Activated CD8-positive, alpha-beta memory T cell treated with anti-CD3 and anti-CD28 coated beads, Interleukin-2, amount 50 U/mL, for 1 hour (primary cell): Measurements from ENCODE around the gene C17orf67.

Experiments used
- DNase-seq: peaks from one replicate; pipeline ENCODE4 v3.0.0-alpha.2; 2020; ENCODE audit errors: extremely low read depth

The C17orf67 gene

DNA sequence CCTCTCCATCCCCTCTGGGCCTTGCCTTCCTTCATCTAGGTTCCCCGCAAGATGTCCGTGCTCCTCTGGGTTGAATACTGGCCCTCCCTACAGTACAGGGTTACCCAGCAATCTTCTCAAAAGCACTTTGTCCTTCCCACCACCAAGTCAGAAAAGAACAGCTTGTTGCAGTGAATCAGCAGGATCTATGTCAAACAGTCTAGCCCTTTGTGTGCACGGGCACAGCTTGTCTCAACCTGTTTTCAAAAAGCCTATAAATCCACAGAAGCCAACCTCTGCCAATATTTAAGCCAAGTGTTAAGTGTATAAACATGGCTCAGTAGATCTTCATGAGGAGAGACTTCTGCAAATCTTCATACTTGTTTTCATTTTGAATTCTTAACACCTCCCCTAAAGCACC is 25.2 kb downstream of the C17orf67 start:
- DNase-seq: no peak

GRCh38 chr17:56807723-56808122 is 26.0 kb downstream of the C17orf67 start:
- DNase-seq: no peak

DNA sequence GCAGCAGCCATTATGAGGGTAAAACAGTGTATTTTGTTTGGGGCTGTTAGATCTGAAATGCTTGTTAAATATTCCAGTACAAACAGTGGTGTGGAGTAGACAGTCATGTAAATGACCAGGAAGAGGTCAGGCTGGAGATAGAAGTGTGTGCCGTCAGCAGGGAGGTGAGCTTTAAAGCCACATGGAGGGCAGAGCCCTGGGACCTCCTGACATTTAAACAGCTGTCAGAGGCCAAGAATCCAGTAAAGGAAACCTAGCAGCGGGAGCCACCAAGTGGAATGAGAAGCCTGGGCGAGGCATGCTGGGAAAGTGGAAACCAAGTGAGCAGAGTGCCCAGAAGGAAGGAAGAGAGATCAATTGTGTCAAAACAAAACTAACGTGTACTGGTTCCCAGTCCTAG is 26.8 kb downstream of the C17orf67 start:
- no peak for DNase-seq

DNA sequence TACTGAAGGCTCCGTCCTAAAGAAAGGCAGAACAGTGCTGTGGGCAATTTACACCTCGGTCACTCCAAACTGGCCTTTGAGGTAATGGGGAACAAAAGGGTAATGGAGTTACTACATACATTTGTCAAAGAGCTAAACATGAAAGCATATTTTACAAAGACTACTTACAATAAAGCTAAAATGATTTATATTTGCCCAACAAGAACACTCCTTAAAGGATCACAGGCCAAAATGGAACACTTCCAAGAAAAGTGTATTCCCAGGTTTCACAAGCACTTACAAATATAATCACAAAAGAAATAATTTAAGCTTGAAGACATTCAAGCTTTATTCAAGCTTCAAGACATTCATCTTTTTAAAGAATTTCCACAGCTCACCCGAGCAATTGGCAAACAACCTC is 29.3 kb downstream of the C17orf67 start:
- DNase-seq: no peak

DNA sequence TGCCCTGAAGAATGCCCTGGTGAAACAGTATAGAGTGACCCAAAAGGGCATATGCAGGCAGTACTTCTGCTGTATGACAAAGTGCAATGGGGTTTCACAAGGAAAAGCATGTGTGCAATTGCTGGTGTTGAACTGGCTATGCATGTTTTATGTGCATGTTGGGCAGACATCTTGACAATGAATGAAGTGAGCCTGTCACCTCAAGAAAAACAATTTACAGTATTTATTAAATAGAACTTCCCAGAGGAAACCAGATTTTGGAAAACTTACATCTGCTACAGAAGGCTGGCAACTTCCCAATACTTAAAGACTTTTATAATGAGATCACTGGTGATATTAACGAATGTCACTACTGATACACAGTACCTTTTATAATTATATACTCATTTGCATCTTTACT is 30.6 kb downstream of the C17orf67 start:
- DNase-seq: no peak

GRCh38 chr17:56801459-56802178 is 32.1 kb downstream of the C17orf67 start:
- no peak for DNase-seq

GRCh38 chr17:56798916-56799315 is 34.8 kb downstream of the C17orf67 start:
- no peak for DNase-seq

DNA sequence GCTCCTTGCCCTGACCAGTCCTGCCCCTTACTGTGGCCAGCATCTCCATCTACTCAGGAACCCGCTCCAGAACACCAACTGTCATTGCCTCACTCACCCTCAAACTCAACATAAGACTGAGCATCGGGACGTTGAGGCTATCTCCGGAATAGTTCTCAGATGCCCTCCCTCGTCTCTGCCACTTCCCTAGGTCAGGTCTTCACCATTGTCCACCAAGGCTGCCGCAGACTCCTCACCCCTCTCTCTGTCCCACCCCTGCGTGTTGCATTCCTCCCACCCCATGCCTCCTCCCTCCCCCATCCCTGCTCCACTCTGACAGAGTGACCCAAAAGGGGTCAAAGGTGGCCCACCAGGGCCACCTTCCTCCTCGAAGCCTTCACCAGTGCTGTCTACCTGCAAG is 37.2 kb downstream of the C17orf67 start:
- no peak for DNase-seq

DNA sequence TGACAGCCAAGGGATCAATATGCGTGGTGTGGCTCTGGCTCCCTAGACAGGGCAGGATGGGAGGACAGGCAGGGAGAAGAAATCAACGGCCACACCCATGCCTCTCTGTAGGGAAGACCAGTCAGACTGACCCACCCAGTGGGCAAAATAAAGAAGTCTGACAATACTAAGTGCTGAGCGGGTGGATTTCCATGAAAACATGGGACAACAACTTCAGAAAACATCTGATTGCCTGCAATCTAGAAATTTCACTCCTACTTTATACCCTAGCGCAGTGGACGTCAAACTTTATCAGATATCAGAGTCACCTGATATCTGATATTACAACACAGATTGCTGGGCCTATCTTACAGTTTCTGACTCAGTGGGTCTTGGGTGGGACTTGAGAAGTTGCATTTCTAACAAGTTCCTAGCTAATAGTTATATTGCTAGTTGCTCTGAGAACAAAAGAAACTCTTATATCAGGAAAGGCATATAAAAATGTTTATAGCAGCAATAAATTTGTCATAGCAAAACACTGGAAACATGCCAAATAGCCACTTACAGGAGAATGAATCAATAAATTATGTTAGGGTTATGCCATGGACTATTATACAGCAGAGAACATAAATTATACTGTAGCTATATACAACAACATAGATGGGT is 38.4 kb downstream of the C17orf67 start:
- no peak for DNase-seq

DNA sequence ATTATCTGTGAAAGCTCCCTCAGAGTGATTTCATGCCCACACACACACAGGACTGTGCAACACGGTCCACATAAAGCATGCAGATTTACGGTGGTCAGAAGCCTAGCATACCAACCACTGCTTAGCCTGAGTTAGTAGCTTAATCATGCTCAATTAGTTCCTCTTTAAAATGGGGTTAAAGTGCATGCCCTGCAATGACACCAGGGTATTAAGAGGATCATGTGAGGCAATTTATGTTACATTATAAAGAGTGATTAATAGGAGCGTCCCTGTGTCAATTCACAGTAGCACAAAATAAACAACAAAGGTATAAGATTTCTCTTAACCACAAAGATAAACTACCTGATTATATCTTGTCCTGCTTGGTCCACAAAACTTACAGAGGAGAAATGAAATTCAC is 39.8 kb downstream of the C17orf67 start:
- DNase-seq: no peak

DNA sequence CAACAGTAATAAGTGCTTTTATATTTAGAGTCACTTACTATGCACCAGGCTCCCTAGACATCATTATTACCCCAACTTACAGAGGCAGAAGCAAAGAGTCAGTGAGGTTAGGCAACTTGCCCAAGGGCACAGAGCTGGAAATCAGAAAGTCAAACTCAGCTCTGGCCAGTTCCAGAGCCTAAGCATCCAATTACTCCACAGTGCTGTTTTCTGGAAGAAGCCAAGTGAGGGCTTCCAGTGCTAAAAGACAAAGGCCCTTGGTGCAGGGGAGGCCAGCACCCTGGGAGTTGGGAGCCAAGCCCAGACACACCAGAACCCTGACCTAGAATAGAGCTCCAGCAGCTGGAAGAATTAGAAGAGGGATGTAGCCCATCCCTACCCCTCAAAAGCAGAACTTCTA is 40.2 kb downstream of the C17orf67 start:
- no peak for DNase-seq

DNA sequence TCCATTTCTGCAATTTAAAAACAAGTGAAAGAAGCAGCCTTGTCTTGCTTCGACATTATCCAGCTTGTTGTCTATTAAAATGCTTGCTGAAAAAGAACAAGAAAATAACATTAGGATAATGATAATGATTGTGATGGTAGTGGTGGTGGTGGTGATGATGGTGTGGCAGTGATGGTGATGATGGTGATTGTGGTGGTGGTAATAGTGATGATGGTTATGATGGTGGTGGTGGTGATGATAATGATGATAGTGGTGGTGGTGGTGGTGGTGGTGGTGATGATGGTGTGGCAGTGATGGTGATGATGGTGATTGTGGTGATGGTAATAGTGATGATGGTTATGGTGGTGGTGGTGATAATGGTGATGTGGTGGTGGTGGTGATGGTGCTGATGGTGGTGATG is 41.5 kb downstream of the C17orf67 start:
- no peak for DNase-seq

- DNase-seq: no peak
Measured at GRCh38 chr17:56786989-56787482, 46.7 kb downstream of the C17orf67 start.

DNA sequence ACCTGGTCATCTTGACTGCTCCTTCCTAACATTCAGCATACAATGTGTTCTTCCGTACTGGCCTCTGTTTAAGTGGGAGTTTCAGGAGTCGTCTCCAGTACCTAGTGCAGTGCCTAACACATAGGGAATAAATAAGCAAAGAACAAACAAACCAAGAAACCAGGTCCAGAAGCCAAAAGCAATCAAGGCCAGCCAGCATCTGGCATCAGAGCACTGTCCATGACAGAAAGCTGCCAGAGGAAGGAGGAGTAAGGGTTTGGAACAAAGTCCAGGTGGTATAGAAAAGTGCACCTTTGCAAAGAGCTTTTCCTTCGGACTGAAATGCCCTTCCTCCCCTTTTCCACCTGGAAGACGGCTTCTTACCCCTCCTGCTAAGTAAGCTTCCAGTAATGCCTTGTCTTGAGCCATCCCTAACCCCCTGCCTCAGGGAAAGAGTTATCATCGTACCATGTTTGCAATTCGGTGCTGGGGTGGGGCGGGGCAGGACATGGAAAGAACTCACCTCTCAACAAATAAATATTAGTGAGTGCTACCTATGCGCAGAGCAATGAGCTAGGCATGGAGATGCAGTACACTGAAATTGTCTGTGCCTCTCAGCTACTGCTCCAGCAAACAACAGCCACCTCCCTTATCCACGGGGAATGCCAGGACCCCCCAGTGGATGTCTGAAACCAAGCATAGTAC is 47.6 kb downstream of the C17orf67 start:
- DNase-seq: no peak

DNA sequence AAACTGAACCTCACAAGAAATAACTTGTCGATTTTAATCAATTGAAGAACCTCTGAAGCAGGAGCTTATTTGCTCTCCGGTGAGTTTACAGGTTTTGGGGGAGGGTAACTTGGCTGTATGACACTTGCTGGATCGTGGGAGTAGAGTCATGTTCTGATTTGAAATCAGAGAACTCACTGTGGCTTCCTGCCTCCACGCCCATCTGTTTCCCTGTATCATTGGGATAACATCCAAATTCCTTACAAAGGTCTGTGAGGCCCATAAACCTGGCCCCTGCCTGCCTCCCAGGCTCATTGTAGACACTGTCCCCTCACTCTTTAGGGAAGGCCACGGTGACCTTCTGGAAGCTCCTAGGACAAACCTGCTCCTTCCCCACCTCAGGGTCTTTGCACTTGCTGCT is 48.3 kb downstream of the C17orf67 start:
- DNase-seq: no peak

DNA sequence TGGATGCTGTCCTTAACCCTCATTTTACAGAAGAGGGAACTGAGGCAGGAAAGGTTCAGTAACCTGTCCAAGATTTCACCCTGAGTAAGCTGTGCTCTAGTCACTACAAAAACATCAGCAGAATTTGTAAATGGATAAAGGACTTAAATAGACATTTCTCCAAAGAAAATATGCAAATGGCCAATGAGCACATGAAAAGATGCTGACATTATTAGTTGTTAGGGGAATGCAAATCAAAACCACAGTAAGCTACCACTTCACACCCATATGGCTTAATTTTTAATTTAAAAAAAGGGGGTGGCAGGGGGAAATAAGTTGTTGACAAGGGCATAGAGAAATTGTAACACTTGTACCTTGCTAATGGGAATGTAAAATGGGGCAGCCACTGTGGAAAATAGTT is 51.4 kb downstream of the C17orf67 start:
- no peak for DNase-seq

DNA sequence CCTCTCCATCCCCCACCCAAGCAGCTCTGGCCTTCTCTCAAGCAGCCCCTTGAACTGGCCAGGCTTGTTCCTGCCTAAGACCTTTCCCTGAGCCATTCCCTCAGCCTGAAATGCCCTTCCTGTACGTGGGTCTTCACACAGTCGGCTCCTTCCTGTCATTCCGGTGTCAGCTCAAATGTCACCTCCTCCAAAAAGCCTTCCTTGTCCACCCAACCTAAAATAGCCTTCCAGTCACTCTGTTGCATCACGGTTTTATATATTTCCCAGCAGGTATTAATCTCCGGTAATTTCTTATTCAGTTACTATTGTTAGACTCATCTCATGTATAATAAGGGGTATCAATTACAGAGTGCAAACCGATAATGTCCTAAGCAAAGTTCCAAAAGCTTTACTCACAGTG is 51.8 kb downstream of the C17orf67 start:
- DNase-seq: no peak

DNA sequence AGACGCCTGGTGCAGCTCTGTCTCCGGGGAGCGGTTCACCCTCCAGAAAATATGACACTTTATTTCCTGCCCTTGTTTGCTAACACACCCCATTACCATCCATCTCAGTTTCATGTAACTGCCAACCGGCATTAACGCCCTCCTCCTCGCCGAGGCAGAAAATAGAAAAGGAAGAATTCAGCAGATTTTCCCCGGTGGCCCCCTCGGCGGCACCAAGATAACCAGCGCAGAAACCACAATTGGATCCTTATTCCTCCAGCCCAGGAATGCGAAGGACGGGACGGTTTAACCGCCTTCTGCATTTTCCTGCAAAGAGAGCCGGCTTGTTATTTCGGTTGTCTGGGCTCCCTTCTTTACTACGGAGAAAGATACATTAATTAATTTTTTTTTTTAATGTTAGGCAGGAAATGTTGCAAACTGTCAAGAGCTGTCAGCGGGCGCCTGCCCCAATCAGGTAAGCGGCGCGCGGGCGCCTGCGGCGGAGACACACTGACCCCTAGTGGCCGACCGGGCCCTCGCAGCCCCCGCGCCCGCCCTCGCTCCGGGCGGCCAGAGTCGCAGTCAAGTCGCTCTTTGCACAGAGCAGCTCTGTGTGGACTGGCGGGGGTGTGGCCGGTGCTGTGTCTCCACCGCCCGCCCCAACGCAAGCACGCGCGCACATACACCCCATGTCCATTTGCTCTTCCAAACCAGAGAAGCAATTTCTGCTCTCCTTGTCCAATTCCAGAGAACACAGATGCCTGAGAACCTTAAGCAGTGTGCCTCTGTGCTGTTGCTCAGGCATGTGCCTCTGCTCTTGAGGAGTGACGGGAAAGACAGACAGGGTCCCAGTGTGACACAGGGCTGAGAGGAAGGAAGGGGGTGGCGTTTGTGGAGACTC is 53.6 kb downstream of the C17orf67 start:
- peak; percentile 47 for DNase-seq

DNA sequence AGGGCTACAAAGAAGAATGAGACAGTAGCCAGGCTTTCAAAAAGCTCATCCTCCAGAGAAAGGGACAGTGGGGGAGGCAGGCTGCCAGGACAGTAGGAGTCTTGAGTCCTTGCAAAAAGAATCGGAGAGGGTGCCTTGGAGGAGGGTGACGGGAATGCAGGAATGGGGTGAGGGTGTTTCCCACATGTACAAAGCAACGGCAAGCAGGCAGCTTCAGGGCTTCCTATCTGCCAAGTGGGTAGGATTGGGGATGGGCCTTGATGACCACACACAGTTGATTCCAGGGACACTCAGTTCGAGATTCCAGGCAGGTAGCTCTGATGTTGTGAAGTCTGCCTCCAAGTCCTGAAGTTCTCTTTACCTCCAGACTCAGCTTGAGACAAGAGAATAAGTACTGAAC is 54.4 kb downstream of the C17orf67 start:
- no peak for DNase-seq

DNA sequence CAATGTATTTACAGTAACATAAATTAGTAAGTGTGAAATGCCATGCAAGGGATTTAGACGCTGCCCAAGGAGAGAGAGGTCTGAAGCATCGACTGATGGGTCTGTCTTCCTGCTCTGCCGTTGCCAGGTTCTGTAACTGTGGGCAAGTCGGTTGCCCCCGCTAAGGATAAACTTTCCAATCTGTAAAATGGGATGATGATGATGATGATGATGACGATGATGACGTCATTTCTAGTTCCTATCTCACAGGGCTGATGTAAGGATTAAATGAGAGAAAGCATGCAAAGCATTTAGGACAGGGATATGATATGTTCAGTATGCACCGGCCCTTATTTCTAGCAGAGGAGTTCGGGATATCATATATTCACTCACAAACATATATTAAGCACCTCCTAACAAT is 54.8 kb downstream of the C17orf67 start:
- DNase-seq: no peak

DNA sequence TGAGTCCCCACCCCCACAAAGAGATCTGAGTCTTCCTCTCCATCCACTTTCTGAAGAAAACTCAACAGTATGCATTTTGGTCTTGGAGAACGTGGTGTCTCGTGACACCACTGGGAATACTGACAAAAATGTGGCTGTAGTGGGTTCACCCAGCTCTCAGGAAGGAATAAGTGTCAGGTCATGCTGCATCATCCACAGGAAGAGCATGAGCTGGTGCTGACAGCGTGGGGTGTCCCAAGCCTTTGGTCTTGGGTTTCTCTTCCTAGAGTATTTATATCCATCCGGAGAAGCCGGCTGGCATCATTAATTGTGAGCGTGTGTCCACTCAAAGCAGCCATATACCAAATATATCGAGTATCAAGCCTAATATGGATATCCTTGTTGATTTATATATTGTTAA is 55.9 kb downstream of the C17orf67 start:
- DNase-seq: no peak

- DNase-seq: no peak
Measured at GRCh38 chr17:56774650-56775049, 59.1 kb downstream of the C17orf67 start.
